GM18873 (cell line): ENCODE data around the gene MYOZ3.

Source experiments
- ATAC-seq: cut with Tn5 transposase; IDR thresholded peaks from one replicate; pipeline ENCODE4 v1.9.1; 2021; ENCODE audit warnings: mild to moderate bottlenecking, moderate library complexity, moderate number of reproducible peaks; ENCODE audit not compliant: unreplicated experiment, low FRiP score

The MYOZ3 gene

GRCh38 chr5:150656191-150657132, 4.6 kb upstream of the MYOZ3 start:
- ATAC-seq = no peak

GRCh38 chr5:150658121-150658520, 2.9 kb upstream of the MYOZ3 start:
- no peak for ATAC-seq

- ATAC-seq = no peak
Observed at GRCh38 chr5:150658699-150659265, 2.3 kb upstream of the MYOZ3 start.

- no peak for ATAC-seq
Observed at GRCh38 chr5:150659360-150660107, 1.5 kb upstream of the MYOZ3 start.

- ATAC-seq = no peak
Observed at GRCh38 chr5:150660108-150660831, 781 bp upstream of the MYOZ3 start.

GRCh38 chr5:150661821-150662596, 958 bp downstream of the MYOZ3 start:
- no peak for ATAC-seq

- no peak for ATAC-seq
Observed at GRCh38 chr5:150662731-150663516, 1.9 kb downstream of the MYOZ3 start.

GRCh38 chr5:150663936-150664335, 2.9 kb downstream of the MYOZ3 start:
- no peak for ATAC-seq

- no peak for ATAC-seq
Observed at GRCh38 chr5:150665044-150665443, 4.0 kb downstream of the MYOZ3 start.

GRCh38 chr5:150670275-150670947, 9.4 kb downstream of the MYOZ3 start:
- no peak for ATAC-seq

GRCh38 chr5:150670948-150671310, 9.9 kb downstream of the MYOZ3 start:
- no peak for ATAC-seq

GRCh38 chr5:150671509-150672236, 10.6 kb downstream of the MYOZ3 start:
- ATAC-seq = no peak

- no peak for ATAC-seq
Observed at GRCh38 chr5:150672237-150672883, 11.3 kb downstream of the MYOZ3 start.

- no peak for ATAC-seq
Observed at GRCh38 chr5:150672884-150673275, 11.8 kb downstream of the MYOZ3 start.

- no peak for ATAC-seq
Observed at GRCh38 chr5:150674341-150674821, 13.3 kb downstream of the MYOZ3 start.

- ATAC-seq = no peak
Observed at GRCh38 chr5:150675069-150675468, 14.0 kb downstream of the MYOZ3 start.

GRCh38 chr5:150676578-150676977, 15.5 kb downstream of the MYOZ3 start:
- no peak for ATAC-seq
